Metanephros (tissue), 2 donors: ENCODE measurements around the gene SLC35D3. TPM values are rescaled to one million over a fixed set of nuclear protein-coding genes. Genes with fewer than 3 reads are reported as not detected.

ENCODE experiments used
- small RNA-seq: library from RNA; depleted of rRNA; stranded (forward); fragments of <200 nt; gene quantifications from one replicate; pipeline ENCODE3, GENCODE V24; 2014; ENCODE audit warnings: low replicate concordance
- total RNA-seq: library from RNA; depleted of rRNA; stranded (reverse); fragments of >200 nt; gene quantifications from one replicate; pipeline ENCODE4 v1.2.3, GENCODE V29; 2014

The SLC35D3 gene, protein sequence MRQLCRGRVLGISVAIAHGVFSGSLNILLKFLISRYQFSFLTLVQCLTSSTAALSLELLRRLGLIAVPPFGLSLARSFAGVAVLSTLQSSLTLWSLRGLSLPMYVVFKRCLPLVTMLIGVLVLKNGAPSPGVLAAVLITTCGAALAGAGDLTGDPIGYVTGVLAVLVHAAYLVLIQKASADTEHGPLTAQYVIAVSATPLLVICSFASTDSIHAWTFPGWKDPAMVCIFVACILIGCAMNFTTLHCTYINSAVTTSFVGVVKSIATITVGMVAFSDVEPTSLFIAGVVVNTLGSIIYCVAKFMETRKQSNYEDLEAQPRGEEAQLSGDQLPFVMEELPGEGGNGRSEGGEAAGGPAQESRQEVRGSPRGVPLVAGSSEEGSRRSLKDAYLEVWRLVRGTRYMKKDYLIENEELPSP
- 0.12 TPM for total RNA-seq

GRCh38 chr6:136921936-136922684 lies at the start of gene SLC35D3:
Gene SLC35D3, plus strand, starts transcription at chr6:136922301. Its CDS starts 128 bp downstream, at chr6:136922429.

Small RNA genes within 50 kb of the gene (small RNA-seq; reads per million reads assigned to genes)
- gene RF00019, result not detected
- gene RPL35AP3, result not detected

Other genes with a start within 250 kb of the SLC35D3 start
- 8.3 TPM for gene MAP3K5, start 129.8 kb upstream of the SLC35D3 start, total RNA-seq
- 19.3 TPM for gene PEX7, start 99.7 kb upstream of the SLC35D3 start, total RNA-seq
- gene IL20RA, start 122.7 kb downstream of the SLC35D3 start, total RNA-seq, result 2.4 TPM